Keratinocyte (primary cell): ENCODE results near the gene TMOD3. TPM values are rescaled to one million over a fixed set of nuclear protein-coding genes. Genes with fewer than 3 reads are reported as not detected.

Experiments
- DNase-seq: peaks from one replicate; pipeline ENCODE4 v3.0.0-alpha.2; 2011; ENCODE audit warnings: low read depth, missing footprints, low spot score
- FAIRE-seq: peaks from 2 replicates; lab custom pipeline; 2011; peaks lifted over from hg19 to GRCh38; lab: Jason Lieb, UNC
- H2AFZ ChIP-seq: 2 replicates; pipeline ENCODE4 v1.6.0; 2012; ENCODE audit warnings: low read length, control low read depth, inconsistent platforms; ENCODE audit not compliant: control insufficient read depth
- H3K27ac ChIP-seq: 2 replicates; pipeline ENCODE4 v1.5.1; 2011; ENCODE audit warnings: low read length; ENCODE audit not compliant: control insufficient read depth, insufficient read depth
- H3K27me3 ChIP-seq: 3 replicates; pipeline ENCODE4 v1.6.0; 2011; ENCODE audit warnings: low read length; ENCODE audit not compliant: control insufficient read depth, insufficient read depth; ENCODE audit errors: extremely low read depth
- H3K36me3 ChIP-seq, 2 experiments: 2 replicates in 1 of 2; 3 replicates in 1 of 2; pipeline ENCODE4 v1.5.1; 2011; ENCODE audit warnings: low read length in 2 of 2, mild to moderate bottlenecking in 1 of 2; ENCODE audit not compliant: control insufficient read depth in 2 of 2, insufficient read depth in 2 of 2; ENCODE audit errors: extremely low read depth in 1 of 2
- H3K4me1 ChIP-seq: 3 replicates; pipeline ENCODE4 v1.5.1; 2011; ENCODE audit warnings: low read length; ENCODE audit not compliant: control insufficient read depth, insufficient read depth; ENCODE audit errors: extremely low read depth
- H3K4me2 ChIP-seq: 3 replicates; pipeline ENCODE4 v1.6.0; 2011; ENCODE audit warnings: low read depth, low read length; ENCODE audit not compliant: control insufficient read depth, insufficient read depth; ENCODE audit errors: extremely low read depth
- H3K4me3 ChIP-seq, 3 experiments: fragments of 200-600 bp in 1 of 3; sonication (generic) in 1 of 3; 2 replicates in 2 of 3; 3 replicates in 1 of 3; pipeline ENCODE4 v1.5.1; 2011 to 2016; ENCODE audit warnings: low read length in 3 of 3, mild to moderate bottlenecking in 3 of 3, control low read depth in 2 of 3, inconsistent platforms in 1 of 3, low read depth in 1 of 3, mixed read lengths in 1 of 3, mixed run types in 1 of 3, moderate library complexity in 1 of 3; ENCODE audit not compliant: control insufficient read depth in 2 of 3, insufficient read depth in 2 of 3; ENCODE audit errors: extremely low read depth in 1 of 3
- H3K79me2 ChIP-seq: 2 replicates; pipeline ENCODE4 v1.6.0; 2012; ENCODE audit warnings: low read length; ENCODE audit not compliant: control insufficient read depth, insufficient read depth
- H3K9ac ChIP-seq: 3 replicates; pipeline ENCODE4 v1.6.0; 2011; ENCODE audit warnings: low read length; ENCODE audit not compliant: control insufficient read depth, insufficient read depth; ENCODE audit errors: extremely low read depth
- H3K9me1 ChIP-seq: 3 replicates; pipeline ENCODE4 v1.6.0; 2011; ENCODE audit warnings: low read length; ENCODE audit not compliant: control insufficient read depth, insufficient read depth; ENCODE audit errors: extremely low read depth
- H3K9me3 ChIP-seq: 2 replicates; pipeline ENCODE4 v1.5.1; 2012; ENCODE audit warnings: low read depth, low read length; ENCODE audit not compliant: control insufficient read depth
- H4K20me1 ChIP-seq: 3 replicates; pipeline ENCODE4 v1.6.0; 2011; ENCODE audit warnings: low read length; ENCODE audit not compliant: control insufficient read depth, insufficient read depth; ENCODE audit errors: extremely low read depth
- CTCF ChIP-seq, 3 experiments: IDR thresholded peaks in 1 of 3; conservative IDR thresholded peaks in 1 of 3; optimal IDR thresholded peaks in 1 of 3; 2 replicates in 2 of 3; 3 replicates in 1 of 3; pipeline versions ENCODE3 to v1.5.1; 2011; ENCODE audit warnings: low read length in 3 of 3, mild to moderate bottlenecking in 3 of 3, moderate library complexity in 2 of 3, control low read depth in 1 of 3, inconsistent platforms in 1 of 3; ENCODE audit not compliant: insufficient read depth in 2 of 3; ENCODE audit errors: extremely low read depth in 1 of 3
- EZH2 ChIP-seq: IDR thresholded peaks from one replicate; pipeline ENCODE4 v1.6.1; 2012; ENCODE audit warnings: inconsistent platforms, mild to moderate bottlenecking, low read length, moderate library complexity
- dilution Hi-C: fragments of 300-500 bp; cut with MboI; formaldehyde crosslinking; loops from one replicate; pipeline ENCODE4 v1.7.0; 2020; ENCODE audit warnings: low sequenced_read_pairs; ENCODE audit not compliant: extremely low pct_ligation_motif_present
- polyA plus RNA-seq, 5 experiments: library from polyadenylated mRNA; depleted of rRNA in 3 of 5; stranded (reverse) in 3 of 5; stranded (forward) in 1 of 5; unstranded in 1 of 5; fragments of >200 nt; gene quantifications; 1 replicate in 1 of 5; 2 replicates in 3 of 5; 3 replicates in 1 of 5; pipeline versions ENCODE4 v1.2.1 to v1.2.3, GENCODE V29; 2011 to 2012; ENCODE audit warnings: missing spikeins in 2 of 5, low read depth in 1 of 5, low replicate concordance in 1 of 5

The TMOD3 gene
- polyA plus RNA-seq, 1 donor (not counting 4 experiments of a cell fraction or from before 2014, with no cell fraction given): 100 TPM

DNA sequence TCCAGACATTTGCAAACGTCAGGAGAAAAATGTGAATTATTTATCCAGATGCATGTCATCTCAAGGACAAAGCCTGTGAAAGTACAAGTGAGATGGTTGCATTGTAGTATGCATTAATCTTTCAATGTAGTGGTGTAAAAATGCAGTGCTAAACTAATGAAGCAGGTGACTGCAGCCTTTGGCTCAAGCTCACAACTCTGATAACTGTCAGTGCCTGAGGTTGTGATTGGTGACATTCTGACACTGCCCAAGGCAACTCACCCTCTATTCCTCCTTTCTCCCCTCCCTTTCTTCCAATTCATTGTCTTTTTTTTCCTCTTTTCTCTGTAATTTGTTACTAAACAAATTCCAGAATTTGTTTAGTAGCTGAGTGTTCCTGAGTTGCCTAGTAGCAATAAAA, 20.0 kb upstream of the TMOD3 start:
- H2AFZ ChIP-seq: no peak overlapping the region
- H3K9ac ChIP-seq: no peak overlapping the region
- H3K36me3 ChIP-seq: peaks cover 0 to 2% of the 10 kb centered on the region in 2 experiments
- FAIRE-seq: no peak
- H3K4me1 ChIP-seq: no peaks in the 10 kb centered on the region
- no peaks in the 10 kb centered on the region for H3K27me3 ChIP-seq
- no peaks in the 10 kb centered on the region for H3K79me2 ChIP-seq
- TF ChIP-seq EZH2 (no peak), CTCF (optimal IDR thresholded peaks at IDR 0.05 in 1 of 3, IDR thresholded peaks at IDR 0.05 in 1 of 3, conservative IDR thresholded peaks at IDR 0.05 in 1 of 3; ENCODE audit: extremely low read depth in 1 of 3, insufficient read depth in 2 of 3, low read length in 3 of 3) (no peak)
- dilution Hi-C loops: no loop called here
- no peak overlapping the region for H3K4me2 ChIP-seq
- H3K27ac ChIP-seq: no peak overlapping the region
- no peaks in the 10 kb centered on the region for H4K20me1 ChIP-seq
- no peak overlapping the region for H3K4me3 ChIP-seq
- no peaks in the 10 kb centered on the region for H3K9me1 ChIP-seq
- H3K9me3 ChIP-seq: no peaks in the 10 kb centered on the region
- no peak for DNase-seq

GRCh38 chr15:51812598-51812997, 16.9 kb upstream of the TMOD3 start:
- no peak for DNase-seq
- H3K4me3 ChIP-seq: no peak overlapping the region
- dilution Hi-C loops: no loop called here
- FAIRE-seq: no peak
- no peaks in the 10 kb centered on the region for H3K9me1 ChIP-seq
- no peak overlapping the region for H3K9ac ChIP-seq
- no peaks in the 10 kb centered on the region for H3K36me3 ChIP-seq
- H3K27ac ChIP-seq: no peak overlapping the region
- TF ChIP-seq EZH2 (no peak), CTCF (optimal IDR thresholded peaks at IDR 0.05 in 1 of 3, IDR thresholded peaks at IDR 0.05 in 1 of 3, conservative IDR thresholded peaks at IDR 0.05 in 1 of 3; ENCODE audit: extremely low read depth in 1 of 3, insufficient read depth in 2 of 3, low read length in 3 of 3) (no peak)
- no peaks in the 10 kb centered on the region for H3K79me2 ChIP-seq
- no peaks in the 10 kb centered on the region for H3K9me3 ChIP-seq
- H3K27me3 ChIP-seq: no peaks in the 10 kb centered on the region
- H2AFZ ChIP-seq: no peak overlapping the region
- no peaks in the 10 kb centered on the region for H4K20me1 ChIP-seq
- no peak overlapping the region for H3K4me2 ChIP-seq
- H3K4me1 ChIP-seq: no peaks in the 10 kb centered on the region
